Heart left ventricle (tissue), 16 donors: ENCODE measurements around the gene RABL3. TPM values are rescaled to one million over a fixed set of nuclear protein-coding genes. Genes with fewer than 3 reads are reported as not detected.

ENCODE experiments used
- ATAC-seq, 4 donors: fragments of 200-7000 bp; cut with Tn5 transposase; one replicate each; pipeline ENCODE4 v1.9.1; 2020 to 2022; ENCODE audit warnings: moderate library complexity in 4 of 4, mild to moderate bottlenecking in 3 of 4, moderate number of reproducible peaks in 1 of 4
- DNase-seq, 5 donors: peaks; one replicate each; pipeline ENCODE4 v3.0.0-alpha.2; 2020
- H3K27ac ChIP-seq, 12 donors: fragments of 200-600 bp; sonication (generic) in 4 of 12; one replicate each; pipeline versions ENCODE4 v1.5.0 to v1.8.0; 2016 to 2022; ENCODE audit warnings: mild to moderate bottlenecking in 2 of 12
- H3K27me3 ChIP-seq, 9 donors: fragments of 200-600 bp; sonication (generic) in 2 of 9; one replicate each; pipeline versions ENCODE4 v1.5.1 to v1.8.0; 2016 to 2022; ENCODE audit warnings: mild to moderate bottlenecking in 3 of 9
- H3K36me3 ChIP-seq, 9 donors: fragments of 200-600 bp; sonication (generic) in 2 of 9; one replicate each; pipeline versions ENCODE4 v1.5.0 to v1.8.0; 2018 to 2022; ENCODE audit warnings: mild to moderate bottlenecking in 2 of 9
- H3K4me1 ChIP-seq, 12 donors: fragments of 200-600 bp; sonication (generic) in 4 of 12; one replicate each; pipeline versions ENCODE4 v1.5.0 to v1.8.0; 2016 to 2022; ENCODE audit warnings: mild to moderate bottlenecking in 3 of 12
- H3K4me3 ChIP-seq, 12 donors: fragments of 200-600 bp; sonication (generic) in 4 of 12; one replicate each; pipeline versions ENCODE4 v1.5.0 to v1.8.0; 2017 to 2022; ENCODE audit warnings: mild to moderate bottlenecking in 9 of 12, moderate library complexity in 4 of 12
- H3K9me3 ChIP-seq, 12 donors: fragments of 200-600 bp; sonication (generic) in 4 of 12; one replicate each; pipeline versions ENCODE4 v1.5.0 to v1.8.0; 2016 to 2022; ENCODE audit warnings: mild to moderate bottlenecking in 1 of 12
- POLR2A ChIP-seq, 2 donors: fragments of 450-650 bp; IDR thresholded peaks; one replicate each; pipeline ENCODE4 v1.6.1; 2017; ENCODE audit warnings: antibody characterized with exemption in 2 of 2, mild to moderate bottlenecking in 2 of 2, moderate library complexity in 2 of 2
- WGBS, 4 donors: extraction: QIAGEN DNeasy Blood & Tissue Kit in 2 of 4; methylation state at CpG; one replicate each; pipeline versions ENCODE4 v1.1.5 to v1.1.7; 2013 to 2018; 5-methylcytosine and 5-hydroxymethylcytosine counted together
- intact Hi-C, 10 donors: fragments of 100-400 bp; cut with DNase I; formaldehyde crosslinking; loops; one replicate each; pipeline versions ENCODE4 v1.11.1 to v1.14.2; 2022
- polyA plus RNA-seq, 2 donors: library from polyadenylated mRNA; stranded (reverse); fragments of 200-250 nt; gene quantifications; one replicate each; pipeline ENCODE4 v1.2.3, GENCODE V29; 2013
- total RNA-seq, 9 donors: library from RNA; depleted of rRNA in 2 of 9; stranded (reverse); fragments of >200 nt in 2 of 9; fragmentation: NEBNext Ultra II Directional in 3 of 9; extraction: Animal tissue kit (Norgen Biotek cat#: 25700) in 3 of 9; gene quantifications; one replicate each; pipeline versions ENCODE4 v1.1.0 to v1.2.4, GENCODE V29; 2016 to 2023
- TF ChIP-seq, protein P1 (sequence below), 12 donors: fragments of 200-600 bp; sonication (generic) in 4 of 12; IDR thresholded peaks; one replicate each; pipeline versions ENCODE4 v1.5.0 to v1.8.0; 2018 to 2022; ENCODE audit warnings: antibody characterized with exemption in 12 of 12, mild to moderate bottlenecking in 5 of 12
- donor health status: ischemic (EF 13 %, LVEDD 7.1; RV severe dilation, severe dysfunction).
- donor health status: healthy with polysubstance abuse.
- donor health status: DM: no; HTN: yes; CAD: no.
- donor health status: DM: no; HTN: no; CAD: no.
- donor health status: ischemic (EF 25% LVEDD 6.9; RV normal size, moderate dysfunction).
- donor health status: ischemic (EF 25% LVEDD 5.7; RV mildly dilated, moderate dysfunction).
- donor health status: healthy.
- donor health status: DM: yes; HTN: yes; CAD: no.
- donor health status: ischemic (EF 35%, LVEDD 5.7; RV mildly dilated, moderate dysfunction).
- donor health status: nonischemic (EF 11% LVEDD 7.7; RV severe dilation, severe dysfunction).
- donor health status: DM: yes; HTN: yes; CAD: no.
- donor health status: PGD.
- donor health status: ischemic (EF 29% LVEDD 5.4; RV normal size, mild dysfunction).
- donor health status: nonischemic (EF 23%, LVEDD 6.1; RV moderate dilation, normal function).

Gene RABL3
- total and polyA plus RNA-seq, 11 donors: 3.1 to 28.3 (median 17.5) TPM

GRCh38 chr3:120699333-120699732 lies 43.0 kb downstream of the RABL3 start:
- intact Hi-C loops: no loop called here
- DNase-seq: no peak
- no peak overlapping the region for H3K4me3 ChIP-seq
- H3K36me3 ChIP-seq: peaks cover 0 to 32% (median 16%) of the 10 kb centered on the region in 9 donors
- peaks cover 0 to 15% (median 0%) of the 10 kb centered on the region in 12 donors for H3K9me3 ChIP-seq
- ATAC-seq: no peak
- no peak overlapping the region for H3K27ac ChIP-seq
- H3K4me1 ChIP-seq: no peaks in the 10 kb centered on the region
- no peaks in the 10 kb centered on the region for H3K27me3 ChIP-seq
- WGBS, 4 donors: 89 to 97% (median 95%) methylated on average over 3 of the region's 3 CpGs
- TF ChIP-seq, protein P1, sequence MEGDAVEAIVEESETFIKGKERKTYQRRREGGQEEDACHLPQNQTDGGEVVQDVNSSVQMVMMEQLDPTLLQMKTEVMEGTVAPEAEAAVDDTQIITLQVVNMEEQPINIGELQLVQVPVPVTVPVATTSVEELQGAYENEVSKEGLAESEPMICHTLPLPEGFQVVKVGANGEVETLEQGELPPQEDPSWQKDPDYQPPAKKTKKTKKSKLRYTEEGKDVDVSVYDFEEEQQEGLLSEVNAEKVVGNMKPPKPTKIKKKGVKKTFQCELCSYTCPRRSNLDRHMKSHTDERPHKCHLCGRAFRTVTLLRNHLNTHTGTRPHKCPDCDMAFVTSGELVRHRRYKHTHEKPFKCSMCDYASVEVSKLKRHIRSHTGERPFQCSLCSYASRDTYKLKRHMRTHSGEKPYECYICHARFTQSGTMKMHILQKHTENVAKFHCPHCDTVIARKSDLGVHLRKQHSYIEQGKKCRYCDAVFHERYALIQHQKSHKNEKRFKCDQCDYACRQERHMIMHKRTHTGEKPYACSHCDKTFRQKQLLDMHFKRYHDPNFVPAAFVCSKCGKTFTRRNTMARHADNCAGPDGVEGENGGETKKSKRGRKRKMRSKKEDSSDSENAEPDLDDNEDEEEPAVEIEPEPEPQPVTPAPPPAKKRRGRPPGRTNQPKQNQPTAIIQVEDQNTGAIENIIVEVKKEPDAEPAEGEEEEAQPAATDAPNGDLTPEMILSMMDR (IDR thresholded peaks at IDR 0.05): no peak
- TF ChIP-seq POLR2A (IDR thresholded peaks at IDR 0.05): no peak

DNA sequence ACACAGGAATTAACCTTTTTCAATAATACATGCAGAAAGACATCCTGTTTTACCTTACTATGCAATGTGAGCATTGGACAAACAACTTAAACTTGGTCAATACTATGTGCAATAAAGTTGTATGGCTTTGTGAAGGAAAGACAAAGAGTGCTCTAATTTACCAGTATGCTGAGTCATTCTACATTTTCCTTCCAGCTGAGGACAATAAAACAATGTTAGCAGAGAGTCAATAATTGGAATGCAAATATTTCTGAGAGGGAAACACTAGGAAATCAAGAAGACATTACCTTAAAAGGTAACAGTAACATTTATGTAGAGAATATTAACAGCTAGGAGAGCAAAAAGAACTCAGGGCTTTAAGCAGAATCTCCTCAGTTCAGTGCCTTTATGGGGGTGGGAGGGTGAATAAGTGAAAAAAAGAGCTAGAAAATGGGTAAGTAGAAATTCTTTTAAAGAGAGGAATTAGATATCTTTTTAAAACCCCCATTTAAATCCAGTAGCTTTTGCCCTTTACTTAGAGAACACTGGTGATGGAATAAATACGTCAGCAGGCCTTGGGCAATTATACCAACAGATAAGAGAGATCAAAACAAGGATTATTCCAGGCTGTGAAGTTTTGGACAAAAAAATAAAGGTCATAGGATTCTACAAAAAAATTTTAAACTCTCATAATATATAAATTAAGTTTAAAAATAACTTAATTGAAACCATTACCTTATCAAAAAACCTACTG lies 48.7 kb downstream of the RABL3 start:
- H3K4me3 ChIP-seq: no peak overlapping the region
- peaks cover 0 to 14% (median 0%) of the 10 kb centered on the region in 12 donors for H3K4me1 ChIP-seq
- 89 to 98% (median 93%) methylated on average over 1 of the region's 1 CpG for WGBS, 4 donors
- H3K36me3 ChIP-seq: peaks cover 0 to 55% (median 17%) of the 10 kb centered on the region in 9 donors
- H3K27me3 ChIP-seq: no peaks in the 10 kb centered on the region
- TF ChIP-seq, protein P1 (IDR thresholded peaks at IDR 0.05): no peak
- no peak for TF ChIP-seq POLR2A (IDR thresholded peaks at IDR 0.05)
- no peak overlapping the region for H3K27ac ChIP-seq
- no peak for ATAC-seq
- intact Hi-C loops: no loop called here
- H3K9me3 ChIP-seq: no peaks in the 10 kb centered on the region
- DNase-seq: no peak

- no peak for TF ChIP-seq POLR2A (IDR thresholded peaks at IDR 0.05)
- TF ChIP-seq, protein P1 (IDR thresholded peaks at IDR 0.05): no peak
- Histone ChIP-seq H3K36me3 (peaks cover 0 to 34% (median 10%) of the 10 kb centered on the region in 9 donors), H3K27me3 (no peaks in the 10 kb centered on the region), H3K4me1 (peaks cover 0 to 14% (median 0%) of the 10 kb centered on the region in 12 donors), H3K4me3 (no peak overlapping the region), H3K27ac (no peak overlapping the region), H3K9me3 (no peaks in the 10 kb centered on the region)
- 85 to 93% (median 91%) methylated on average over 3 of the region's 3 CpGs for WGBS, 4 donors
- intact Hi-C loops: loop anchor here in 1 of 10 donors (5.0 kb wide), 1 partner anchor 47 kb away; no protein-coding TSS in a partner anchor
- ATAC-seq (no peak), DNase-seq (no peak)
Observed at GRCh38 chr3:120689395-120689794, 52.9 kb downstream of the RABL3 start.

DNA sequence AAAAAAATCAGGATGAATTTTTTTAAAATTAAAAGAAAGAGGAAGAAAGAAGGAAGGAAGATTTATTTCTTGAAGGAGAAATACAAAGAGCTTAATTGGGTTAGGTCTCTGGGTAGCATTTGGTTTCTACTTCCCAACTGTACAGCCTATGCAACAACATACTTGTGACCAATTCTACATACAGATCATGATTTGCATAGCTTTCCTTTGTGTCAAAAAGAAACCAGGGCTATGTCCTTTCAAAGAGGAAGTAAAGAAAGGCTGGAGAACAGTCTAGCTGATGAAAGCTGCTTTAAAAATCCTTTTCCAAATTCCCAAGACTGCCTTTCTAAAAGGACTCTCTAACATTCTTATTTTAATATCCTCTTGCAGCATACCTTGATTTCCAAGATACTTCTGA lies 54.2 kb downstream of the RABL3 start:
- H3K4me1 ChIP-seq: peaks cover 0 to 7% (median 0%) of the 10 kb centered on the region in 12 donors
- DNase-seq (no peak), ATAC-seq (peak in 3 of 4 donors; percentile 24 to 48 (median 46))
- H3K4me3 ChIP-seq: no peak overlapping the region
- peaks cover 0 to 34% (median 9%) of the 10 kb centered on the region in 9 donors for H3K36me3 ChIP-seq
- H3K9me3 ChIP-seq: no peaks in the 10 kb centered on the region
- intact Hi-C loops: loop anchor here in 1 of 10 donors (5.0 kb wide), 1 partner anchor 46 kb away; no protein-coding TSS in a partner anchor
- TF ChIP-seq, protein P1 (IDR thresholded peaks at IDR 0.05): no peak
- TF ChIP-seq POLR2A (IDR thresholded peaks at IDR 0.05): no peak
- peak overlapping the region in 1 of 12 donors; percentile 5 for H3K27ac ChIP-seq
- no peaks in the 10 kb centered on the region for H3K27me3 ChIP-seq
